ENCODE measurements around the gene RGL2. TPM values are rescaled to one million over a fixed set of nuclear protein-coding genes. Genes with fewer than 3 reads are reported as not detected.

The RGL2 gene
- total and polyA plus RNA-seq, 2 of the 13 experiments (the other 11 are each of a cell fraction or from before 2014, with no cell fraction given) = 22.9 to 47.4 TPM

GRCh38 chr6:33273129-33273923 is 25.4 kb downstream of the RGL2 start (continued):
- TF ChIP-seq NFRKB (IDR thresholded peaks at IDR 0.05) = no peak
- TF ChIP-seq HNRNPK (IDR thresholded peaks at IDR 0.05; ENCODE audit: low read depth, low read length, poor library complexity, severe bottlenecking) = no peak
- TF ChIP-seq ZNF841 (CRISPR knock-in tag; IDR thresholded peaks at IDR 0.05; ENCODE audit: borderline replicate concordance) = no peak
- TF ChIP-seq ZNF34 (CRISPR knock-in tag; IDR thresholded peaks at IDR 0.05; ENCODE audit: borderline replicate concordance) = no peak
- TF ChIP-seq SRY (CRISPR knock-in tag; IDR thresholded peaks at IDR 0.05) = no peak

GRCh38 chr6:33272275-33273128 is 26.2 kb downstream of the RGL2 start:
- CTCF ChIA-PET (ENCODE audit: low intra/inter-chr PET ratio, low total read pairs) = no interaction called here
- Histone ChIP-seq H3K9ac (ENCODE audit: insufficient read depth, low read depth, low read length) (peak overlapping the region; percentile 95), H3K4me1 (ENCODE audit: insufficient read depth, low read length) (peaks cover 48% of the 10 kb centered on the region), H3K79me2 (ENCODE audit: insufficient read depth, low read length) (peaks cover 46% of the 10 kb centered on the region), H3K27ac (ENCODE audit: extremely low read length, insufficient read depth, low read length) (peak overlapping the region; percentile 95), H3K4me2 (ENCODE audit: low read depth, low read length) (peak overlapping the region; percentile 89), H2AFZ (ENCODE audit: low read length) (no peak overlapping the region), H3K27me3 (ENCODE audit: control insufficient read depth in 1 of 2, insufficient read depth in 2 of 2, low read length in 2 of 2) (no peaks in the 10 kb centered on the region; a peak in 1 of 5 replicates), H3K36me3 (replicated peaks in 1 of 2; ENCODE audit: control insufficient read depth in 1 of 2, insufficient read depth in 2 of 2, low read length in 2 of 2) (peaks cover 24 to 55% of the 10 kb centered on the region in 2 experiments), H3K4me3 (replicated peaks in 1 of 3; ENCODE audit: insufficient read depth in 1 of 3, low read depth in 2 of 3, low read length in 3 of 3) (peak overlapping the region; percentile 75 to 89 (median 80)), H4K20me1 (ENCODE audit: insufficient read depth, low read length) (peaks cover 33% of the 10 kb centered on the region), H3K9me3 (ENCODE audit: low read length) (no peaks in the 10 kb centered on the region)
- TSS peak; percentile 77 for BruUV-seq (replicated peaks)
- intact Hi-C loops (cut with micrococcal nuclease; ENCODE audit: unreplicated experiment) (loop anchor here (5.0 kb wide), 1 partner anchor 40 kb away; the partner anchor contains the start of gene TAPBP), in situ Hi-C loops (cut with HindIII; ENCODE audit: extremely low pct_ligation_motif_present, low pct_unique_long_range_greater_than_20kb) (no loop called here)
- POLR2A ChIA-PET = interaction anchor here (0.7 to 3.9 kb wide), 29 partner anchors 9 to 1095 kb away, joined by 3 to 94 read pairs (median 8); partner anchors contain the start of genes CUTA, HSD17B8, PFDN6 and PHF1
- DNase-seq (ENCODE audit: low spot score) (no peak), ATAC-seq (peak; percentile 47), FAIRE-seq (no peak)
- 3% methylated on average over 16 of the region's 22 CpGs for WGBS (ENCODE audit: low lambda C conversion rate)
- TF ChIP-seq IKZF4 (CRISPR knock-in tag; IDR thresholded peaks at IDR 0.05; ENCODE audit: borderline replicate concordance, low read depth, not compliant biosample characterization) (peak; percentile 69), ZNF674 (CRISPR knock-in tag; IDR thresholded peaks at IDR 0.05; ENCODE audit: low read depth) (0 out of 2 replicates have a peak, but pooled peaks have one; percentile 15), ZIK1 (CRISPR knock-in tag; IDR thresholded peaks at IDR 0.05; ENCODE audit: borderline replicate concordance, low read depth) (peak; percentile 45; the same call in 1 of the 2 replicates), ZNF274 (CRISPR knock-in tag; IDR thresholded peaks at IDR 0.05) (peak; percentile 7; the same call in 1 of the 2 replicates), SIN3B (IDR thresholded peaks at IDR 0.05; ENCODE audit: low read length) (no peak), ELF3 (CRISPR knock-in tag; IDR thresholded peaks at IDR 0.05) (no peak), PAWR (CRISPR knock-in tag; IDR thresholded peaks at IDR 0.05; ENCODE audit: borderline replicate concordance) (no peak), UBTF (CRISPR knock-in tag; IDR thresholded peaks at IDR 0.05) (peak; percentile 3; the same call in 1 of the 2 replicates), BATF2 (CRISPR knock-in tag; IDR thresholded peaks at IDR 0.05) (0 out of 2 replicates have a peak, but pooled peaks have one; percentile 1), NR2F1 (CRISPR knock-in tag; IDR thresholded peaks at IDR 0.05) (0 out of 4 replicates have a peak, but pooled peaks of 1 of the 2 experiments have one; percentile 9), ZNF616 (CRISPR knock-in tag; IDR thresholded peaks at IDR 0.05; ENCODE audit: low read depth) (peak; percentile 47; the same call in 1 of the 2 replicates)

All from HepG2 (cell line).